ENCODE data around the gene DNAL1.
"Not testable (repeated sequence)": the region's sequence is repeated elsewhere in the genome, so short reads cannot be mapped to it uniquely, and the experiment has no call there.

The DNAL1 gene

DNA sequence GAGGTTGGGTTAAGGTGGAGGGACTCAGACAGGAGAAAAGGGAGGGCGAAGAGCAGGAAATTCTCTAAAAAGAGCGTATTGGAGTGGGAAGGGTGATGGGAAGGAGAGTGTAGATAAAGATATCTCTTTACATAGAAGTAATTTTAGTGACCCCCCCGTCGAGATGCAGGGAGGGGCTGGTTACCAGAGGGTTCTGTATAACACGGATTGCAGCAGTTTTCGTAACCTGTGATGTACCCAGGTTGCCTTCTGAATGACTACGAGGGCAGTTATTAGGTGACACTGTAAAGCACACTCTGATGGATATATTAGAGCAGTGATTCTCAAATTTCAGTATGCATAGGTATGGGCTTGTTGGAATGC is 443 bp downstream of the DNAL1 start:
- DNase-seq, result no peak

DNA sequence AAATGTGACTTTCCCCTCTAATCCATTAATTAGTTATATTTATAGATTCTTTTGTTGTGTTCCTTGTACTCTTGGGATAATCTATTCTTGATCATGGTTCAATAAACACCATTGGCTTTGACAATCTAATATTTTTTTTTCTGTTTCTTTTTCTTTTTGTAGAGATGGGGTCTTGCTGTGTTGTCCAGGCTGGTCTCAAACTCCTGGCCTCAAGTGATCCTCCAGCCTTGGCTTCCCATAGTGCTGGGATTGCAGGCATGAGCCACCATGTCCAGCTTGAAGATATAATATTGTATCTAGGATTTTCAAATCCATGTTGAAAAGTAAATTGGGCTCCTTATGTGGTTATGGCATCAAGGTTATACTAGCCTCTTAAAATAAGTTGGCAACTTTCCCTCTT is 6.2 kb downstream of the DNAL1 start:
- DNase-seq, result no peak

DNA sequence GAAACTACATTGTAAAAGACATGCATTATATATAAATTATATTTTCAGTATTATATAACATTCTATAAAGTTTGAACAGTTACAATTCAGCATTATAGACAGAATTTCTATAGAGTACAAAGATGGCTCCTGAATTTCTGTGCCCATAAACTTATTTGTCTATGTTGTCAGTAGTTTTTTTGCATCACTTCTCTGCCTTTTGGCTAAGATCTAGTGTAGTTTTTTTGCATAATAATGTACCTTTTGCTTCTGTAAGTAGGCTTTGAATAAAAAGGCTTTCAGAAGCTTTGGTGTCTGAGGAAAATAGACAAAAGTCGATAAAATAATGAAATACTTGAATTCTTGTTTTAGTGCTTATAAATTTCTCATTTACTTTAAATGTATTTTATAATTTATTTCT is 11.1 kb downstream of the DNAL1 start:
- DNase-seq, result no peak

DNA sequence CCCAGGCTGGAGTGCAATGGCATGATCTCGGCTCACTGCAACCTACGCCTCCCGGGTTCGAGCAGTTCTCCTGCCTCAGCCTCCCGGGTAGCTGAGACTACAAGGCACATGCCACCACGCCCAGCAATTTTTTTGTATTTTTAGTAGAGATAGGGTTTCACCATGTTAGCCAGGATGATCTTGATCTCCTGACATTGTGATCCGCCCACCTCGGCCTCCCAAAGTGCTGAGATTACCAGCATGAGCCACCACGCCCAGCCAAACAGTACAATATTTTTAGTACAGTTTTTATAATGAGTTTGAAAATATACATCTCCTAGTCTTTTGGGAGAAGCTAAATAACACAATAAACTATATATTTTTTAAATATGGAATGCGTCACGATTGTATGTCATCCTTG is 14.4 kb downstream of the DNAL1 start:
- not testable (repeated sequence) for DNase-seq

DNA sequence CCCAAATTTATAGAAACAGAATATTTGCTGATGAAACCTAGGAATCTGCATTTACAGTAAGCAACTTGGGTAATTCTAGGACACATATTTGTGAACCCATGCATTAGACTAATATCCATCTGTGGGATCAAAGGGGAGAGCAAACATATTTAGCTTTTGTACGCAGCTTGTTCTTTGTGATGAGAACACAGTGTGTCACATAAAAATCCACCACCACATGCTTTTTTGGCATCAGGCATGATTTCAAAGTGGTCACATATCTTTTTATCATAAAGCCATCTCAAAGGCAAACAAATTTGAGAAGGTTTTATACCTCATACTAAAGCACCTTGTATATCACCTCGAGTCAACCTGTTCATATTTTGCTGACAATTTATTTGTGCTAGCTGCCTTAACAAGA is 15.7 kb downstream of the DNAL1 start:
- DNase-seq, result no peak

DNA sequence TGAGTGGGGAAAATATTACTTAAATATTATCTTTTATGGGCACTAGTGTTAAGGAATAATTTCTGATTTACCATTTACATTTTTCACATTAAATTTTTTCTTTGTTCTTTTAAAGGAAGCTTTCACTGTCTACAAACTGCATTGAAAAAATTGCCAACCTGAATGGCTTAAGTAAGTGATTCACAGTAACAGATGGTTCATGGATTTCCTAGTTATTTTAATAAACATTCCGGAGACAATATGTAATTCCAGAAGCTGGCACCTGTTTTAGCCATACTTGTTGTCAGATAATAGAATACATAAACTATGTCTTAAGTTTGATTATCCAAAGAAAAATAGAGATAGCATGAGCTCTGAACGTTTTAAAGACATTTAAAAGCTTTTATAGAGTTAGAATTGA is 17.1 kb downstream of the DNAL1 start:
- no peak for DNase-seq

DNA sequence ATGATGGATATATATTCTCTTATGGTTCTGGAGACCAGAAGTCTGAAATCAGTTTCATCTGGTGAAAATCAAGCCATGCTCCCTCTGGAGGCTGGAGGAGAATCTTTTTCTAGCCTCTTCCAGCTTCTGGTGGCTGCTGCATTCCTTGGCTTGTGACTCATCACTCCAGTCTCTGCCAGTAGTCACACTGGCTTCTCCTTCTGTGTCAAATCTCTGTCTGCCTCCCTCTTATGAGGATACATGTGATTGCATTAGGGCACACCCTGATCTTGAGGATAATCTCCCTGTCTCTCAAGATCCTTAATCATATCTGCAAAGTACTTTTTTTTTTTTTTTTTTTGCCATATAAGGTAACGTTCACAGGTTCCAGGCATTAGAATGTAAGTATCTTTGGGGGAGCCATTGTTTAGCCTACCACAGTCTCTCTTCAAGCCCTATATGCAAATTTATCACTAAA is 17.7 kb downstream of the DNAL1 start:
- no peak for DNase-seq

DNA sequence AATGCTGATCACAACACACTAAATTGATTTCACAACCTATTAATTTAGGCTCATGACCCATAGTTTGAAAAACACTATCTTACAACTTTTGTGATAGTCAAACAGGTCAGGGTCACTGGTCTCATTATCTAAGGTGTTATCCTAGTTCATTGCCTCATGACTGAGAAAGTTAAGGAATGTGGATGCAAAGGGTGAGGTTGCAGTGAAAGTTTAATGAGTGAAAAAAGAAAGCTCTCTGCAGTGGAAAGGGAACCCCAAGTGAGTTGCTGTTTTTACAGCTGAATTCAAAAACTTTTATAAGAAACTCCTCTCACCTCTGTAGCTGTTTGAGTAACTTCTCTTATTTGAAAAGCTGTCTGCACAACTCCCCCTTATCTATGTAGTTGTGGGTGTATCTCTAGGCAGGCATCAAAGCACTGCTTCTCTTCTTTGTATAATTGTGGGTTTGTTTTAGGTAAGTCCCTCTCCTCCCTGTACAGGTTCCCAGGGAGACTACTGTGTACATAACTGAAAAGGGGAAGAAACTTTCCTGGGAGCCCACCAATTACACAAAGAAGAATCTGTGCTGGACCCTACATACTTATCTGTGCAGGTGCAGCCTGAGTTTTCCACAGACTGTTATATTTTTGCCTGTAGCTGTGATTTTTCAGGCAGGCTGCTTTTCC is 18.9 kb downstream of the DNAL1 start:
- no peak for DNase-seq

DNA sequence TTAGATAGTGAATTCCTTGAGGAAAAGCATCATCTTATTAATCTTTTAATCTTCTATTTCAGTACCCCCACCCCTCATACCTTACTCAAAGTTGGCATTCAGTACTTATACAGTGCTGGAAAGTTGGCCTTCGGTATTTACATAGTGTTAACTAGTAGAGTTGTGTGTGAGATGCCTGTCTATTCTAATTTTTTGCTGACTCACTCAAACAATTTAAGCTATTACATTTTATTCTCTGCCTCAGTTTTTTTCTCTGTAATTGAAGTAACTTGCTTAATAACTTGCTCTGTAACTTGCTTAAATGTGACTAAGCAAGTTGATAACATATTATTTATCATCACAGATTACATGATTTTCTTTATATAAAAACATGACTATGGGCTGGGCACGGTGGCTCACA is 20.3 kb downstream of the DNAL1 start:
- no peak for DNase-seq

DNA sequence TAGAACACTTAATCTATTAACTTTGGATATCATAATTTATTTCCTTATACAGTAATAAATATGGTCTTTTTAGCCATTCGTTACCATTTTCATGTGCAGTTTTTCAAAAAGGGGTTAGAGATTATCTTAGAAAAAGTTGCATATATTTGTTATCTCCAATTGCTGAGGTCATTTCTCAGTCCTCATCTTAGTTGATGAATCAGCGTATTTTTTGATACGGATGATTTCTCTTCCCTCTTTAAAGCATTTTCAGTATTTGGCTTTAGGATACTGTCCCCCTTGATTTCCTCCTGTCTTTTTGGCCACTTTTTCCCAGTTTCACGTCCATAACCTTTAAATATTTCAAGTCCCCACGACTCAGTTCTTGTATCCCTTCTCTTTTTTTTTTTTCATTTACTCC is 21.8 kb downstream of the DNAL1 start:
- no peak for DNase-seq

DNA sequence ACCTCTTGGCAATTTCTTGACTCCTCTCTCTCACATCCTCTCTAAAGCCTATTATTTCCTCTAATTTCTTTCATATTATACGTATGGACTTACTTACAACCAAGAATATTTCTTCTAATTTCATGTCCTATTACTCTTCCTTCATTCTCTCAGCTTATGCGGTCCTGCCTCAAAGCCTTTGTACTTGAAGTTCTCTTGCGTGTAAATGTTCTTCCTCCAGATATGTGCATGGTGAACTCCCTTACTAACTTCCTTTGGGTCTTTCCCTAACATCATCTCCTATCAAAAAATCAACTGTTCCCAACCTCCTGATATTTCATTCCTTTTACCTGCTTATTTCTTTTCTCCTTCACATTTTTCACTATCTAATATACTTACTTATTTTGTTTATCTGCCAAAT is 23.1 kb downstream of the DNAL1 start:
- DNase-seq, result no peak

DNA sequence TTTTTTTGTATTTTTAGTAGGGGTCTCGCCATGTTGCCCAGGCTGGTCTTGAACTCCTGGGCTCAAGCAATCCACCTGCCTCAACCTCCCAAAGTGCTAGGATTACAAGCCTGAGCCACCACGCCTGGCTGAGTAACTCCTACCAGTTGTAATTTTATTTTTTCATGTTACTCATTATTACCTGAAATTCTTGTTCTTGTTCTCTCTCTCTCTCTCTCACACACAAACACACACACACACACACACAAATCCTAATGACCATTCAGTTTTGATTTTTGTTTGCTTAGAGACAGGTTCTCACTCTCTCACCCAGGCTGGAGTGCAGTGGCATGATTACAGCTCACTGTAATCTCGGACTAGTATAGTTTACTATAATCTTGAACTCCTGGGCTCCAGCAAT is 30.2 kb downstream of the DNAL1 start:
- DNase-seq, result no peak

DNA sequence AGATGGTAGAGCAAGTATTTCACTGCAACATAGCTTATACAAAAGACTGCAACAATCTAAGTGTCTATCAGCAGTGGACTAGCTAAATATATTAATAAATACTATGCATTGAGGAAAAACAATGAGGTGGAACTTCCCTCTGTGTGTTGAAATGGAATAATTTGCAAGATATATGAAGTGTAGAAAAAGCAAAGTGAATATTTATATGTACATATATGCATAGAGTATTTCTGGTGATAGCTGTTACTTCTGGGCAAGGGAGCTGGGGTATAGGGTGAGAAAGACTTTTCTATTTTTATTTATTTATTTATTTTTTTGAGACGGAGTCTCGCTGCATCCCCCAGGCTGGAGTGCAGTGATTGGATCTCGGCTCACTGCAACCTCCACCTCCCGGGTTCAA is 33.9 kb downstream of the DNAL1 start:
- no peak for DNase-seq

DNA sequence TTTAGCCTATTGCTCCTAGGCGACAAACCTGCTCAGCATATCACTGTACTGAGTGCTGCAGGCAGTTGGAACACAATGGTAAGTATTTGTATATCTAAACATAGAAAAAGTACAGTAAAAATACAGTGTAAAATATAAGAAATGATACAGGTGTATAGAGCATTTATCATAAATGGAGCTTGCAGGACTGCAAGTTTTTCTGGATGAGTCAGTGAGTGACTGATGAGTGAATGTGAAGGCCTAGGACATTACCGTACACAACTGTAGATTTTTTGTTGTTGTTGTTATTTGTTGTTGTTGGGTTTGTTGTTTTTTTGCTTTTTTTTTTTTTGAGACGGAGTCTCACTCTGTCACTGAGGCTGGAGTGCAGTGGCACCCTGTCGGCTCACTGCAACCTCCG is 36.0 kb downstream of the DNAL1 start:
- DNase-seq, result no peak

DNA sequence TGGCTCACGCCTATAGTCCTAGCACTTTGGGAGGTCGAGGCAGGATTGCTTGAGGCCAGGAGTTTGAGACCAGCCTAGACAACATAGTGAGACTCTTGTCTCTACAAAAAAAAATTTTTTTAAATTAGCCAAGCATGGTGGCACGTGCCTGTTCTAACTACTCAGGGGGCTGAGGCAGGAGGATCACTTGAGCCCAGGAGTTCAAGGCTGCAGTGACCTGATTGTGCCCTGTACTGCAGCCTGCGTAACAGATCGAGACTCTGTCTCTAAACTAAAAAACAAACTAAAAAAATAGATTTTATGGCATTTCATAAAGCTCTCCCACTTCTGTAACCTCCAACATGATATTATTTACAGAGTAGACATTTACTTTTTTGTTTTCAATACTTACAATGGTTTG is 39.8 kb downstream of the DNAL1 start:
- no peak for DNase-seq

DNA sequence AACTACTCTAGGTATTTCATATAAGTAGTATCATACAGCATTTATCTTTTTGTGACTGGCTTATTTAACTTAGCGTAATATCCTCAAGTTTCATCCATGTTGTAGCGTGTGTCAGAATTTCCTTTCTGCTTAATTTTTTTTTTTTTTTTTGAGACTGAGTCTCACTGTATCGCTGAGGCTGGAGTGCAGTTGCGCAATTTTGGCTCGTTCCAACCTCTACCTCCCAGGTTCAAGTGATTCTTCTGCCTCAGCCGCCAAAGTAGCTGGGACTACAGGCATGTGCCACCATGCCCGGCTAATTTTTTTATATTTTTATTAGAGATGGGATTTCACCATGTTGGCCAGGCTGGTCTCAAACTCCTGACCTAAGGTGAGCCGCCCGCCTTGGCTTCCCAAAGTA is 40.5 kb downstream of the DNAL1 start:
- no peak for DNase-seq

DNA sequence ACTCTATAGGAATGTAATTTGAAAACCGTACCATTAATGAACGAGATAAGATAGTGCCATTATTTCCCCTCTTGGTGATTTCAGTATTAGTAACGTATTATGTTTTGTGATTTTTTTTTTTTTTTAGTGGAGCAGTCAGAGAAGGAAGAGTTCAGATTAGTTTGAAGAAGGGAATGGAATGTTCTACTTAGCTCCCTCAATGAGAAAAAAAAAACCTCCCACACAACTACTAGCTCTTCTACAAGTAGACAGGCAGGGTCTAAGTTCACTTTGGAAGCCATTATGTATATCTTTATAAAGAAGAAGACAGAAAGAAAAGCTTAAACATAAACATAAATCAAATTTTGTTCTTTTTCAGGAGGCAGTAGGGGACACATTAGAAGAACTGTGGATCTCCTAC is 42.1 kb downstream of the DNAL1 start:
- no peak for DNase-seq

DNA sequence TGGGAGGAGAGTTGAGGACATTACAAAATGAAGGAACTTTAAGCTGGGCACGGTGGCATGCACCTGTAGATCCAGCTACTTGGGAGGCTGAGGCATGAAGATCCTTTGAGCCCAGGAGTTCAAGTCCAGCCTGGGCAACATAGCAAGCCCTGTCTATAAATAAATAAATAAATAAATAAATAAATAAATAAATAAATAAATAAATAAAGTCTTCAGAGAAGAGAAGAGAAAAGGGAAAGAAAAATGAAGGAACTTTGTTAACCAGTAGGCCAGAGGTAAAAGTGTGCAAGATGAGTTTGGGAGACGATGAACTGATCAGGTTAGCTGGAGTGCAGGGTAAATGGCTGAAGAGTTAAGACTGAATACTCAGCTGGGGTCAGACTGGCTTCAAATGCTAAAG is 49.3 kb downstream of the DNAL1 start:
- DNase-seq, result no peak

DNA sequence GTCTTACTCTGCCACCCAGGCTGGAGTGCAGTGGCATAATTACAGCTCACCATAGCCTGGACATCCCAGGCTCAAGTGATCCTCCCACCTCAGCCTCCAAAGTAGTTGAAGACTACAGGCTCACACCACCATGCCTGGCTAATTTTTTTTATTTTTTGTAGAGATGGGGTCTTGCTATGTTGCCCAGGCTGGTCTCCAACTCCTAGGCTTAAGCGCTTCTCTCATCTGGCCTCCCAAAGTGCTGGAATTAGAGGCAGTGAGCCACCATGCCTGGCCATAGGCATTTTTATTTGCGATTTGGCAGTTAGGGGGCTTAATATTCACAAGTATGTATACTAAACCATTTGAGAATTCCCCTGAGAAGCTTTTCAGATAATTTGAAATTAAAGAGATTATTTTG is 50.3 kb downstream of the DNAL1 start:
- DNase-seq, result no peak

DNA sequence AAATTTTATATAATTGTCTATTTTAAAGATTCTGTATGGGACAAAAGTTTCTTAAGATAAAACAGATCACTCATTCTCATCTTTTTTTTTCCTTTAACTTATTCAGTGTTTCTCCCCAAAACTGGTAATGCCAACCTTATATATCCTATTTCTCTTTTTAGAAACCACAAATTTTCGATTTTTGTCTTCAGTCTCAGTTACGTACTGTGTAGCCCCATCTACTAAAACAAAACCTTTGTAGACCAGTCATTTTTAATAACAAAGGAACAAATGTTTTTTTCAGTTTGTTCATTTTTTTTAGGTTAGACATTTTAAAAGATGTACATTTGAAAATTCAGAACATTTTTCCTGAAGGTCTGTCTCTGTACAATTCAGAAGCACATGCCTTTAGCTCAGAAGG is 51.2 kb downstream of the DNAL1 start:
- DNase-seq, result no peak

DNA sequence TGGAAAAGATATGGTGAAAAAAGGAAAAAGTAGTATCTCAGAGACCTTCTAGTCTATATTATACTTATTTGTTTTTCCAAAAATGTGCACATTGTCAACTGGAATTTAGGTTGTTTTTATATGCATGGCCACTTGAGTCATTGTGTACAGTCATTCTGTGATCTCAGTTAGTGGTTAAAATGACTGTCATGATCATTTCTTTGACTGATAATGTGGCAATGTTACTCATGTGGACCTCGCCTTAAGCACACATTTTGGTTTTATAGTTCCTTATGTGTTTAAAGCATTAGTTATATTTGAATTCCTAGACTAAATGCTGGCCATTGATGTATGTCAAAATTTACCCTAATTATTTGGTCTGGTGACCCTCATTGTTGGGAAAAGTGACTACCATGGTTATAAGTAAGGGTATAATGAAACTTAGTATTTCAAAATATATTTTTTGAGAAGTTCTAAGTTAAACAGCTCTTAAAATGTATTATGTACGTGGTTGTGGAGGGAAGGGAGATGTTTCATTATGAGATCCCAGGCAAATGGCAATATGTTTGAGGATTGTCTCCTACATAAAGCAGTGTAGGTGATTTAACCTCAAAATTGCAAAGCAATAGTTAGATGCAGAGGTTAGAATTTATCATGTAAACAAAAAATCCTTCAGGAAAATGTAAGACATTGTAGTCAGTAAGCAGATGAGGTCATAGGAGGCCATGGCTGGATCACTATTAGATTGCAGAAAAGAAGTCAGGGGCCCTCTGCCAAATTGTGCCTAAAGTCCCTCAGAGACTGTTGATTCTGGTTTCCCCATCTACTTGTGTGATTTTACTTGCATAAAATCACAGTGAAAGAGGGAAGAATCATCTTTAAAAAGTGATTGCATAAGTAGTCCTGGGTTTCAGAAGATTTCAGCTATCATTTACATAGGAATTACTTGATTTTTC is 51.9 kb downstream of the DNAL1 start:
- no peak for DNase-seq

DNA sequence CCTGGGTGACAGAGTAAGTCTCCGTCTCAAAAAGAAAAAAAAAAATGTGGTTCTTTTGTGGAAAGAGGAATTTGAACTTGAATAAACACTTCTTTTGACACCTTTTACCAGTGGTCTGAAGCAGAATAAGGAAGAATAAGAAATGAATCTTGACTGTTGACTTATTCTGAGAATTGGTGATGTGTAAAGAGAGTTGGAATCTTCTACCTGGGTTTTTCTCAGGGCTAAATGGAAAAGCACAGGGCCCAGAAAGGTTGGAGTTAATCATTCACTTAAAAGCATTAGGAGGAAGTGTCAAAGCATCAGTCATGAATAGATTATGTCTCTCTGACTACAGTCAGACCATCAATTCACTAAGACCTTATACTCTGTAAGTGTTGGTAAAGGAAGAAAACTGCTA is 55.5 kb downstream of the DNAL1 start:
- DNase-seq, result no peak

DNA sequence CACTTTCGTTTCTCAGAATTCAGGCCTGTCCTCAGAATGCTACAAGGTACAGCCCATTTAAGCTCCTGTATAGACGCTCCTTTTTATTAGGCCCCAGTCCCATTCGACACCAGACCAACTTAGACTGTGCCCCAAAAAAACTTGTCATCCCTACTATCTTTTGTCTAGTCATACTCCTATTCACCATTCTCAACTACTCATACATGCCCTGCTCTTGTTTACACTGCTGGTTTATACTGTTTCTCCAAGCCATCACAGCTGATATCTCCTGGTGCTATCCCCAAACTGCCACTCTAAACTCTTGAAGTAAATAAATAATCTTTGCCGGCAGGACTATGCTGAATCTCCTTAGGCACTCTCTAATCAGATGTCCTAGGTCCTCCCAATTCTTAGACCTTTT is 63.3 kb downstream of the DNAL1 start:
- not testable (repeated sequence) for DNase-seq

DNA sequence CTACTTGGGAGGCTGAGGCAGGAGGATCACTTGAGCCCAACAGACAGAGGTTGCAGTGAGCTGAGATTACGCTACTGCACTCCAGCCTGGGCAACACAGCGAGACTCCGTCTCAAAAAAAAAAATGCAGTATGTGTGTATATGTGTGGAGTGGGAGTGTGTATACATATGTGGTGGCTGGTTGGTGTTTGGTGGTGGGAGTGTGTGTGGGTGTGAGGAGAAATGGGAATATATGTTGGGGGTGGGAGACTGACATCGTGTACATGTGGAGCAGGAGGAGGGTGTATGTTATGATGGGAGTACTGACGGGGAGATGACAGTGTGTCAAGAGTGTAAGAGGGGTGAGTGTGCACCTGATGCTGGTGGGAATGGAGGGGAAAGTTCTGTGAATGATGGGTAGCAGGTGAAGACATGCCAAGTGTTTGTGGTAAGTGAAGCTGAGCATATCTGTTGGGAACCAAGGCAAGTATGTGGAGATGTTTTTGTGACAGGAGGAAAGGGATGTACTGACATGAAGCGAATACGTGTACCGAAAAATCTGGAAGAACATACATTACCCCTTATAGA is 65.2 kb downstream of the DNAL1 start:
- DNase-seq, result no peak

Data from stimulated activated CD4-positive, alpha-beta T cell treated with anti-CD3 and anti-CD28 coated beads, Interleukin-4, amount 100 ng/mL, for 4 hours (primary cell).